Measurements from ENCODE around the gene TMEM108.

The TMEM108 gene

DNA sequence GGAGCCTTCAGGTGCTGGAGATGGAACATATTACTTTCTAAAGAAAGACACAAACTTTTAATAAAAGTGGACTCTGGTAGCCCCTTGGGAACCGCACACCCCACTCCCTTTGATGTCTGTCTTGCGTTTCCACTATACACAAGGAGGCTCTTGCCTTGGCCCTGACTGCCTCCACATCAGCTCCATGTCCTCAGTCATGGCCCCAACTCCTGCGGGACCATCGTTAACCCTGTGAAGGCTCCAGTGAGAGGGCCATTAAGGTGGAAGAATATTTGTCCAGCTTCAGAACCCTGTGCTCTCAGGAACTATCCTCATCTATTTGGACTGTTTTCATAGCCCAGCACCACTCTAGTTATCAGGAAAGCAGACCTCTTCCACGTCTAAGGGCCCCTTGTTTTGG is 345.6 kb downstream of the TMEM108 start:
- DNase-seq (ENCODE audit: low read depth, low spot score), result no peak

DNA sequence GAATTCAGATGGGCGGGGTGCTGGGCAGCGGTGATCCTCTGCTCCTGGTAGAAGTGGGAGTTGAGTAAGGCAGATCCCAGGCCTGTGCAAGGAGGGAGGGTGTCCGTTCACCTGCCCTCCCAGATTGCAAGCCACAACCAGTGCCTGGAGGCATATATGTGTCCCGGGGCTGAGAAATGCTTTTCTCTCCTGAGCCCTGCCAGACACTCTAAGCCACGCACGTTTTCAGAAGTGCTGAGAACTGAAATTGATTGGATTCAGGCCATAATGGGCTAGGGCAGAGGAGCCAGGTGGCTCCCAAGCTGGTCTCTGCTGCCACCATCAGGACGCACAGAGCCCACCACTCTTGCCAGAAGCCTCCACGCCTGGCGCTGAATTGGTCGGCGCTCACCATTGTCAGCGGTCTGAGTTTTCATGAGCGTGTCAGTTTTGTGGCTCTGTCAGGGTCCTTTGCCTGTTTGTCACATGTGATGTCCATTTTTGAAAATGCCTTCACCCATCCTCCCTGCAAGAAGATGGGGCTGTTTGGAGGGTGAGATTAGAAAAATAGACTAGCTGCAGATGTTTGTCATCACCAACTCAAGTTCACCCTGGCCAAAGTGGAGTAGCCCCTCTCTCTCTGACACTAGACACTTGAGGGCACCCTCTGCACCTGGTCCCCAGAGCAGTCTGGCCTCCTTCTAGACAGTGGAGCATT is 346.3 kb downstream of the TMEM108 start:
- DNase-seq (ENCODE audit: low read depth, low spot score), result no peak

DNA sequence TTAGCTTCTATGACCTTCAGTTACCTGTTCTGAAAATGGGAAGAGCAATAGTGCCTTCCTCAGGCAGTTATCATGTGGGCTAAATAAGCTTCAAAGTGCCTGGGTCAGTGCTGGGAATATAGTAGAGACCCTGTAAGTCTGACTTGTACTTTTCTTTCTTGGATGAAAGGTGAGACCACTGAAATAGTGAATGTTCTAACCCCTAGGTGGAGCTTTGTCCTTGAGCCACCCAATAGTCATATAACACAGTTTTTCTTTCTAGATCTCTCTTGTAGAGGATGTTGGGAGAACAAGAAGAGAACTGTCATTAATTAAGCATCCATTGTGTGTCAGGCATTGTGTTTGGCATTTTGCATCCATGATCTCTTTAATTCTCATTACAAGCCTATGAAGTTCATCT is 348.7 kb downstream of the TMEM108 start:
- DNase-seq (ENCODE audit: low read depth, low spot score), result no peak

DNA sequence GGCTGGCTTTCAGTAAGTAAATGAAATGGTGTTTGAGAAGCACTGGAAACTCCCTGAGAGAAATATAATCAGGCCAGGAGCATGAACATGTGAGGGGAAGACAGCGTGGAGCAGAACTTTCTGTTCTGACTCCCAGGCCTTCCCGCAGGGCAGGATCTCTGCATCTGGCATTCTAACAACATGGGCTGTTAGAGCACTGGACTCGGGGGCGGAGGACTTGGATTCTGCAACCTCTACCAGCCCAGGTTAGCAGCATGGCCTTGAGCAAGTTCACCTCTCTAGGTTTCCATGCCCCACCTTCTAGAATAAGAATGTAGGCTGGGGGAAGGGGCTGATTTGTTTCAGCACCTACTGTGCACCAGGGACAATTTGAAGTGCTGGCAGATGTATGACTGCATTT is 349.1 kb downstream of the TMEM108 start:
- no peak for DNase-seq (ENCODE audit: low read depth, low spot score)

DNA sequence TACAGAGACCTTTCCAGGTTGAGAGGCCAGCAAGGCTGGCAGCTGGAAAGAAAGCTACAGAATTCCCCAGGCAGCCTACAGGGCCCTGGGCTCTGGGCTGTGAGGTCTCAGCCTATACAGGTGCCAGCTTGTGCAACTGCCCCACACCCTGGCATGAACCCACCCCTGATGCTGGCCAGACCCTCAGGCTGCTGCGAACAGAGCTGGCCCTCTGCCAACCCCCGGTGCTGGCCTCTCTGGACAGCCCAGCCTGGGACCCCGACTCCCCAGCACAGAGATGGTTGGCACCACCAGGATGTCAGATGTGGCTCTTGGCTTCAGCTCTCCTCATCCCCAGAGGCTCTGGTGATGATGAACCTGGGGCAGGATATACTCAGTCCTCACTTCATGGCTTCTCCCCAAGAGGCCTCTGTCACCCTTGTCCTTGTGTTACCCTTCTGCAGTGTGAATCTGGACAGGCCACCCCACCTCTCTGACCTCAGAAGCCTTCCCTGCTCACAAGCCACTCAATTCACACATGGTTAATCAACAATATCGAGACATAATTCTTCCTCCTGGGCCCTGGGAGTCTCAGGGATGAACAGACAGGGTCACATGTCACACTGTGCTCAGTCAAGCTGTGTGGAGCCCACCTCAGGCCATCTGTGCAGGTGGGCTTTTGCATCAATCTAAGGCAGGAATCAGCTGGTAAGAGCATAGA is 350.7 kb downstream of the TMEM108 start:
- DNase-seq (ENCODE audit: low read depth, low spot score), result no peak

DNA sequence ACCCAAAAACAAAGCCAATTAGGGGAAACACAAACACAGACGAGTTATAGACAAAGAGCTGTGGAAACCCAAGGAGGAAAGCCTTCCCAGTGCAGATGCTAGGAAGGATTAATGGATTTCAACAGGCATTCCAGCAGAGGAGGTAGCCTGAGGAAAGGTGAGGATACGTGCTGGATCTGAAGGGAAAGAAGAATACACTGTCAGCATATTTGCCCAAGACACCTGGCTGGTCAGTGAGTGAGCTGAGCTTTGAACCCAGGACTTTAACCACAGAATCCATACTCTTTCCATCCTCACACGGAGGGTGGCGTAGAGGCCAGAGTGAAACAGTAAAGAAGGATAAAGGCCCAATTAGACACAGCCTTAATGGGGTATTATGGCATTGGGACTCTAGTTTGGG is 352.5 kb downstream of the TMEM108 start:
- DNase-seq (ENCODE audit: low read depth, low spot score), result no peak

DNA sequence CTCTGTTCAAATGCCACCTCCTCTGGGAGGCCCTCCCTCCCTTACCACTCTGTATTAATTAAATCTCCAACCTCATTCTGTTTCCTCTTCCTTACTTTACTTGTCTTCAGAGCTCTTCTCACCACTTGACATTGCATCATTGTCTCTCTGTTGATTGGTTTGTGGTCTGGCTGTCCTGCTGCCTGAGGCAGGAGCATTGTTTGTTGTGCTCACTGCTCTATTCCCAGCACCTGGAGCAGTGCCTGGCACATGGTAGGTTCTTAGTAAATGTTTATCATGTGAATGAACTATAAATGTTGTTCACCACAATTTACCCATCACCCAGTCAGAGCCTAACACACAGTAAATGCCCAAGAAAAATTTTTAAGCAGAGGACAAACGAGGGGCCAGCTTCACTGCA is 355.0 kb downstream of the TMEM108 start:
- no peak for DNase-seq (ENCODE audit: low read depth, low spot score)

DNA sequence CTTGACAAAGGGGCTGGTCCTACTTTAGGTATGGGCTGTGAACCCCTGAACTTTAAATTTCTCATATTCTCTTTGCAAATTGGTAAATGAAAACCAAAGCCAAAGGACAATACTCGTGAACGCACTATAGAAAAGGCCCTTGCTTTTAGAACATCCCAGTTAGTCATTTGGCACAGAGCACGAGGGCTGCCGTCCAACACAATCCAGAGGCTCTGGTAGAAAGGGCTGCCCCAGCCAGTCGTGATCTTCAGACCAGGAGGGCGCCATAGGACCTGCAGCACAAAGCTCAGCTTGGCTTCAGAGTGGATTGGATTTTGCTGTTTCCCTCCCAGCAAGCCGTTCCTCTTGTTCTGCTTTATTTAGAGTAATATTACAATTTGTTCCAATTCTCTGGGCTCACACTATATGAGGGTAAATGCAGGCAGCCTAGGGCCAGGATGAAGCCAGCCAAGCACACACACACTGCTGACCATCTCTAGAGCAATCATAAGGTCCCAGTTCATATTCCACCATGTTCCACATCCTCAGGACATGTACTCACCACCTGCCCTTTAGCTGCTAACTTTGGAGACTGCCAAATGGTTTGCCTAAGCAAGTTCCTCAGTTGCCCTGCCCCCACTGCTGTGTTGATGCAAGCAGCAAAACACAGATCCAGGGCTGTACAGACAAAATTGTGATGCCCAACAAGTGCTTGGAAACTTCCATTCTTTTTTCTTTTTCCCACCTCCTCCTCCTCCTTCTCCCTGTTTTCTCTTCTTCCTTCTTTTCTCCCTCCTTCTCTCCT is 355.7 kb downstream of the TMEM108 start:
- no peak for DNase-seq (ENCODE audit: low read depth, low spot score)

DNA sequence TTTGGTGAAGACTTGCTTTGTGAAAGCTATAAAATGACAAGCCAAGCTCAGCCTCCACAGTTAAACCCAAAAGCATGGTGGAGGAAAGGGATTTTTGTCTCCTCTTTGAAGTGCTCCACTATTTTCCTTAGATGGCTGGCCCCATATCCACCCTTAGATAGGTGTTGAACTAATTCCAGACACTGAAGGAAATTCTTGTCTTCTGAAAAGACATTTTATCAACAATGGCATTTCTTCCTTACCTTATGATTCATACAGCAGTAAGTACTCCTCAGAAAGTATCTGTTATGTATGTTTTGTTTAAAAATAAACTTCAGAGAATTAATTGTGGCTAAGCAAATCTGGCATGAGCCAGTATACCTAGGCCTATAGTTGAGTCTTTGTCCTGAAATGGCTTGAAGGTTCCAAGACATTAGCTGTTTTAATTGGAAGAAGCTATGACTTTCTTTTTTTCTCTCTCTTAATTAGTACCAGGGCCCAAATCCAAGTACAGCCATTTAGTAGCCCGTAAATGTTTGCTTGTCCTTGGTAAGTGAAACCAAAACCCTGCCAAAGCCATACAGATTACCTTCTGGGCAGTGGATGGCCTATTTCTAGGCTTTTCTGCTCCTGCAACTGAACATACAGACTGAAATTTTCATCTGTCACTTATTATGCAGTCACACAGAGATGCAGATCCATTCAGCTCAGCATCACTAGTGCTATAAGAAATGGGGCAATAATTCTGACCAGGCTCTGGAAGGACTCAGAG is 356.5 kb downstream of the TMEM108 start:
- DNase-seq (ENCODE audit: low read depth, low spot score), result no peak

DNA sequence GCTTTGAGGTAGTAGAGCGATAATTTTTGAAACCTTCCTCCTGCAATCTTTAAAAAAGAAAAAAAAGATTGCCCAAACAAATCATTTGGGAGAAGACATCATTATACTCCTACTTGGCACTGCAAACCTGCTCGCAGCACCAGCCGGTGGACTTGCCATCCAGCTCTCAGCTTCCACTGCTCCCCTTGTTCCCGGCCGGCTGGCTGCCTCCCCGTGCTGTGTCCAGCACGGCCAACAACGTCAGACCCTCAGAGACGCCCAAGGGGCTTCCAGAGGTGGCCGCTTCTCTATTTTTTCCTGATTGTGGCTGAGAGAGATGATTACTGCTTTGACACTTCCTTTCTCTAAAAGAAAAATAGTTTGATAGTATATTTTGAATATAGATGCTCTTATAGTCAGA is 358.7 kb downstream of the TMEM108 start:
- DNase-seq (ENCODE audit: low read depth, low spot score), result no peak

DNA sequence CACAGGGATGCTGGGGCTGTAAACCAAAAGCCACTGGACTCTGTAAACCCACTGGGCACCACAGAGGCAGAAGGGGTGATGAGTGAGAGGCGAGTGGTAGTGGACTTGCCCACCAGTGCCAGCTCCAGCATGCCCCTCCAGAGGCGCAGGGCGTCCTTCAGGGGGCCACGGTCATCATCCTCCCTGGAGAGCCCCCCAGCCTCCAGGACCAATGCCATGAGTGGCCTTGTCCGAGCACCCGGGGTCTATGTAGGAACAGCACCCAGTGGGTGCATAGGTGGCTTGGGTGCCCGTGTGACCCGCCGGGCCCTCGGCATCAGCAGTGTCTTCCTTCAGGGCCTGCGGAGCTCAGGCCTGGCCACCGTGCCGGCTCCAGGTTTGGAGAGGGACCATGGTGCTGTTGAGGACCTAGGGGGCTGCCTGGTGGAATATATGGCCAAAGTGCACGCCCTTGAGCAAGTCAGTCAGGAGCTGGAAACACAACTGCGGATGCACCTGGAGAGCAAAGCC is 361.9 kb downstream of the TMEM108 start, which contains the start of gene BFSP2:
BFSP2 (plus strand) TSS at position 51 of the 510 bp plus-strand sequence; CDS start at position 79, 28 bp downstream.
- DNase-seq (ENCODE audit: low read depth, low spot score), result no peak

DNA sequence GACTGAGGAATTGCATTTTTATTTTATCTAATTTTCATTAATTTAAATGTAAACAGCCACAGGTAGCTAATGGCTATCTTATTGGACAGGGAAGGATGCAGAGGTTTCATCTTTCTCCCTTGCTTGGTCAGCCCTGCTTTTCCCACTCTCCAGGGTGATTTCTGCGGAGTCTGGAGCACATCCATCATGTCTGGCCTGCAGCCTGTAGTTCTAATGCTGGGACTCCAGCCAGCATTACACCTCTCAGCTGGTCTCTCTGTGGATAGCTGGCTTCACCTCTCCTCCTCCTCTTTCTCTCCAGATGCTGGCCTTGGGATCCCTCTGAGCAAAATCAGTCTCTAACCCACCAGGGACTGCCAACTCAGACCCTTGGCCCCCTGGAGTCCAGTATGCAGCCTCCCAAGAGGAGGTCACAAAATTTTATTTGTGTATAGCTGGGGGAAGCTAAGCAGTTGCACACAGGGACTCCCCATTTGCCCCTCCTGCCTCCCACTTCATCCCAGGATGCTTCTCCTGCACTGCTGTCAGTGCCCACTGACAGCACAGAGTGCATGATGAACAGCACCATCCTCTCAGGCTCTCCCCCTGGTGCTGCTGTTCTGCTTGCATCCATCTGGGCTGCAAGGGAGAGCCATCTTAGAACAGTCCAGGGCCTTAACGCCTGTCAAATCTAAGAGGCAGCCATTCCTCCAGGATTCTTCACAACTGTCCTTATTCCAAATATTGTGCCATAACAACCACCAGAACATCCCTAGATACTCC is 363.4 kb downstream of the TMEM108 start:
- no peak for DNase-seq (ENCODE audit: low read depth, low spot score)

DNA sequence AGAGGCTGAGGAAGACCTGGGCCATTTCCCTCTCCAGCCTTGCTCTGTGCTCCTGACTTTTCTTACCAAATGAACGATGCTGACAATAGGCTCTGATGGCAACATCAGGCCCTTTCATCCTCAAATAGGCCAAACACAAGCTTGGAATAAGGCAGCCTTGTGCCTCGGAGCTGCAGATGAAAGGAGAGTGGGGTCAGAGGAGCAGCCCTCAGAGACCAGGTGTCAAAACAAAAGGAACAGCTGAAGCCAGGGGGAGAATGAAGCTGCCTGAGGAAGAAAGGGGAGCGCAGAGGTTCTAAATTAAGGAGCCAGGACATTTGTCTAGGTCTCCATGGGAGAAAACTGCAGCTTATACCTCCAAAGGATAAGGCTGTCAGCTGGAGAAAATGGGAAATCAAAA is 366.7 kb downstream of the TMEM108 start:
- no peak for DNase-seq (ENCODE audit: low read depth, low spot score)

DNA sequence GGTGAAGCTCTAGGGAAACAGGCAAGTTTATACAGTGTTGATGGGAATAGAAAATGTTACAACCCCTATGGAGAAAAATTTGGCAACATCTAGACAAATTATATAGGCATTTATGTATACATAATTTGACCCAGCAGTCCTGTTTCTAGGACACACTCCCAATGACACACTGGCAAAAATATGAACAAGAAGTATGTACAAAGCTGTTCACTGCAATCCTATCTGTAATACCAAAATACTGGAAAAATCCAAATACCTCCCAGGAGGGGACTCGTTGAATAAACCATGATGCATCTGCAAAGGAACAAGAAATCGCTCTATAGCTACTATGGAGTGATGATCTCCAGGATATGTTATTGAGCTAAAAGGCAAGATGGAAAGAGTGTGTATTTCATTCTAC is 370.2 kb downstream of the TMEM108 start:
- DNase-seq (ENCODE audit: low read depth, low spot score), result no peak

DNA sequence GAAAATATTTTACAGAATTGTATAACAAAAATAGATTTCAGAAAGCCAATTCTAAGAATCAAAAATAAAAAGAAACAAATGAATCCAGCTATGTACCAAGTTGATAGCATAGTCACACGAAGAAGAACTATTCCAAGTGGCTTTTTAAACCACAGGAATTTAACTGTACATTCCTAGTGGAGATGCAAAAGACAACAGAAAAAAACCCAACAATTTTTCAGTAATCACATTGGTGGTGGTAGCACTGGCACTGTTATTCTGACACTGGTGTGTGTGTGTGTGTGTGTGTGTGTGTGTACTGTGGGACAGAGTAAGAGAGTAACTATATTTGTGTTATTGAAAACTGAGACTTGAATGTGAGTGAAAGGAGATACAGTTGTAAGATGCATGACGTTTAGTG is 370.8 kb downstream of the TMEM108 start:
- DNase-seq (ENCODE audit: low read depth, low spot score), result no peak

DNA sequence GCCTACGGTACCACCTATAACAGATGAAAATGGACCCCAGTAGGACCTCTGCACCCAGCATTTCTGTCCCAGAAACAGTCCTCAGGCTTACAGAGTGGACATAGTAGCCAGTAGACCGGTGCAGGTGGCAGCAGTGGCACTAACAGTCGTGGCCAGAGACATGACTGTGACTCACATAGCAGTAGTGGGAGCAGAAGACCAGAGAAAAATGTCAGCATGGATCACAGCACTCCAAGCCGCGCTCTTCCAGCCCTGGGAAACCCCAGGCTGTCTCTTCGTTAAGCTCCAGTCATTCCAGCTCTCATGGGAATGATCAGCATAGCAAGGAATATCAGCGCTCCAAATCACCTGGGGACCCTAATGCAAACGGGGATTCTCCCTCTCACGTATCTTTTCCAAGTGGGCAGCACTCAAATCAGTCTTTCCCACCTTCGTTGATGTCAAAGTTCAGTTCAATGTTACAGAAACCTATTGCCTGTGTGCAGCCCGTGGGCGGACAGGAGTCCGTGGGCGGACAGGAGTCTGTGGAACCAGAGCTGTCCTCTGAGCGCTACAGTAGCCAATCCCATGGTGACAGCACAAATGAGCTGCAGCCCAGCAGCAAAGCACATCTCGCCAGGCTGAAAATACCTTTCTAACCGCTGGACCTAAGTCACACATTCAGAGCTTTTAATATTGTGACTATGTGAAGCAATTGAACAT is 372.2 kb downstream of the TMEM108 start:
- DNase-seq (ENCODE audit: low read depth, low spot score), result no peak

DNA sequence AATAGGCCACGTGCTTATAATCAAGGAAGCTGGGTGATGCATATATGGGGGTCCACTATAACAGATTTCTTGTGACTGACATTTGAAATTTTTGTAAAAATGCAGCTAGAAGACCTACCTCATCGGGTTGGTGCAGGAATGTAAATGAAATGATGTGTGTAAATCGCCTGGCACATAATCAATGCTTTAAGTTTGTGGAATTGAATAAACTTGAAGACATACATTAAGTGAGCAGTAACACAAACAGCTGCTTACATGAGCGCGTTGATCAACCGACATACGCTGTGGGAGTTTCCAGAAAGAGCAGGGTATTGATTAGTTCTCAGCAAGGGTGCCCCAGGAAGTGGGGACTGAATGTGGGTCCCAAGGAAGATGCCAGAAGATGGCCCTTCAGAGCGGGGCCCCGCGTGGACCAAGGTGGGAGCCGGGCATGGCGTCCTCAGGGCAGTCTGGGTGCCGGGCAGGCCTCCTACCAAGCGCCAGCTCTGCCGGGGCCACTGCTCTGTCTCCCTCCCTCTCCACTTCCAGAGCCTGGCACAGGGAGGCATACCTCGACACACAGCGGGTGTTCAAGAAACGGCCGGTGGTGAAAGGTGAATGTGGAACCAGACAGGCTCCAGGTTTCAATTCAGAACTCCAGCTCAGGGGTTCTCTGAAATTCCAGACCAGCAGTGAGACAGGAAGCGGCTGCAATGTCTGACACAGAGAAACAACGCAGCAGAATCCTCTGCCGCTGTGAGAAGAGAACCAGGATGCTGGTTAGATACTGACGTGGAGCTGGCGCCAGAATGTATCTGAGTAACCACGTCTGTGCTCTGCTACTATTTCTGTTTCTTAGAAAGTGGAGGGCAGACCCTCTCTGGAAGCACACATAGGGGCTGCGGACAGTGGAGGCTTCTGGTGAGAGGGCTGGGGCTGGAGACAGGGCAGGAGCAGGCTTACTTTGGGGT is 374.3 kb downstream of the TMEM108 start:
- DNase-seq (ENCODE audit: low read depth, low spot score), result no peak

DNA sequence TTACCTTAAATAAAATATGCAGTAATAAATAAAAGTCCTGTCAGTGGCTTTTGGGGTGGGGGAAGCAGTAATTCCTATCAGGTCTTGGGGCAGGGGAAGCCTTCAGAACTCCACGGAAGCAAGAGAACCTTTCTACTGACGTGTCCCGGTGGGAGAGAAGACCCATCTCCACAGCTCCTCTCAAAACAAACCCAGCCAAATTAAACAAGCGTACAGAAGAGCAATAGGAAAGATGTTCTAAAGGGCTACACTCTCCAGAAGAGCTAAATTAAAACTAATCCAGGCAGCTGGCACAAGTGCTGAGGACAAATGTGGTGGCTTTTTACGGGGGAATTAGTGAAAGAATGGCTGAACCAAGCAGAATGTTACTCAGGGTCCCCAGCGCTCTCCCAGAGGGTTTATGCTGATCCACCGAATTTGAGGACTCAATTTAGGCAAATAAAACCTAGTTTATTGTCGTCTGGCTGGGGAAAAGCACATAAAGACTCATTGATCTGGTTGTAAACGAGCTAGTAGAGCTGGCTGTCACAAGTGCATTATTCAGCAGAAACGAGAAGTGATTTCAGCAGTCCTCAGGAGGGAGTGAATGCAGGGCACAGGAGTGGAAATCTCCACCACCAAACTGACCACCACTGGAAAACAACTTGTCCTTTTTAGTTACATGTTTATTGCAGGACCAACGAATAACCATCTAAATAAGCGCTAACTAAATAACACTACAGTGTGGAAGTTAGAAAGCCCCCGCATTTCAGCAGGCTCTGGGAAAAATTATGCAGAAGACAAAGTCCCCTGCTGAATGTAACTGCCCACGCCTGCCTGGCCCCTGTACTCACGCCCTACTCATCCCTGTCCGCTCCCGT is 375.2 kb downstream of the TMEM108 start:
- DNase-seq (ENCODE audit: low read depth, low spot score), result no peak

Data from activated naive CD8-positive, alpha-beta T cell treated with anti-CD3 and anti-CD28 coated beads, Interleukin-2, amount 50 U/mL, for 16 hours (primary cell).